GM23248 (cell line): Measurements from ENCODE around the gene FGF22.

ENCODE experiments used
- EZH2 ChIP-seq: fragments of 200-600 bp; sonication (generic); IDR thresholded peaks from 2 replicates; pipeline ENCODE4 v1.6.1; 2018; ENCODE audit warnings: antibody characterized with exemption, mild to moderate bottlenecking; ENCODE audit not compliant: insufficient read depth, poor library complexity, severe bottlenecking
- EZH2phosphoT487 ChIP-seq: fragments of 200-600 bp; sonication (generic); IDR thresholded peaks from 2 replicates; pipeline ENCODE4 v1.6.1; 2018; ENCODE audit warnings: antibody characterized with exemption, moderate library complexity, mild to moderate bottlenecking, low read depth; ENCODE audit not compliant: insufficient read depth

DNA sequence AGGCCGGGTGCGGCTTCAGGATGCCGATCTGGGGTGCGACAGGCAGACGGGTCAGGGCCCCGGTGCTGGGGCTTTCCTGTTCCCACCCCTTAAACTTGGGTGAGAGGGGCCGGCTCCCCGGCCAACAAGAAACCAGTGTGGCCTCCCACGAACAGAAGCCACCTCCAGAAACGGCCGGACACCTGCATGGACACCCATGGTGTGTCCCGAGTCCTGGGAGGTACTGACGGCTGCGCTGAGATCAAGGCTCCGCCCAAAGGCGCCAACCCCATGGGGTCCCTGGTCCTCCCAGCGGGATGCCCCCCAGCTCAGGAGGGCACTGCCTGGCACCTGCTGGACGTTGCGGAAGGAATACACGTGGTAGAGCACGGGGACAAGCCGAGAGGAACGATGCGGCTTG lies 17.9 kb upstream of the FGF22 start:
- TF ChIP-seq EZH2 (no peak), EZH2phosphoT487 (no peak)
